Thyroid gland (tissue), 4 donors: ENCODE data around the gene LAX1. TPM values are rescaled to one million over a fixed set of nuclear protein-coding genes. Genes with fewer than 3 reads are reported as not detected.

Experiments
- DNase-seq, 2 donors: peaks; one replicate each; pipeline ENCODE4 v3.0.0-alpha.2; 2019
- H3K27ac ChIP-seq, 3 donors: fragments of 200-600 bp; sonication (generic); 1 replicate in 2 of 3; 2 replicates in 1 of 3; pipeline ENCODE4 v1.5.1; 2016 to 2019; ENCODE audit warnings: mild to moderate bottlenecking in 1 of 3, moderate library complexity in 1 of 3
- H3K27me3 ChIP-seq: fragments of 200-600 bp; sonication (generic); one replicate; pipeline ENCODE4 v1.5.1; 2019
- H3K36me3 ChIP-seq, 2 donors: fragments of 200-600 bp; sonication (generic); one replicate each; pipeline ENCODE4 v1.5.1; 2016 to 2019
- H3K4me1 ChIP-seq, 2 donors: fragments of 200-600 bp; sonication (generic); one replicate each; pipeline ENCODE4 v1.5.1; 2017 to 2019
- H3K4me3 ChIP-seq, 3 donors: fragments of 200-600 bp; sonication (generic); replicated peaks in 1 of 3; 1 replicate in 2 of 3; 2 replicates in 1 of 3; pipeline ENCODE4 v1.5.1; 2016; ENCODE audit warnings: mild to moderate bottlenecking in 1 of 3
- H3K9me3 ChIP-seq: fragments of 200-600 bp; sonication (generic); one replicate; pipeline ENCODE4 v1.5.1; 2017
- CTCF ChIP-seq, 6 experiments: fragments of 200-600 bp in 3 of 6; fragments of 450-650 bp in 3 of 6; sonication (generic) in 3 of 6; IDR thresholded peaks; one replicate each; pipeline ENCODE4 v1.5.1; 2016 to 2019; ENCODE audit warnings: antibody characterized with exemption in 6 of 6, mild to moderate bottlenecking in 2 of 6, inconsistent platforms in 1 of 6, moderate library complexity in 1 of 6
- POLR2A ChIP-seq, 2 donors: fragments of 450-650 bp; IDR thresholded peaks; one replicate each; pipeline ENCODE4 v1.6.1; 2017; ENCODE audit warnings: antibody characterized with exemption in 2 of 2, mild to moderate bottlenecking in 2 of 2, moderate library complexity in 1 of 2
- WGBS, 2 donors: methylation state at CpG; one replicate each; pipeline ENCODE4 v1.1.5; 2017; 5-methylcytosine and 5-hydroxymethylcytosine counted together
- intact Hi-C: fragments of 100-400 bp; cut with DNase I; formaldehyde crosslinking; loops from one replicate; pipeline ENCODE4 v1.15.1; 2023
- total RNA-seq, 4 donors: library from RNA; depleted of rRNA; stranded (reverse); fragments of >200 nt; gene quantifications; one replicate each; pipeline ENCODE4 v1.2.3, GENCODE V29; 2016

The LAX1 gene
- under 1 TPM in 3 of 4 donors, not detected in 1; 0.22 to 0.67 (median 0.40) TPM for total RNA-seq

GRCh38 chr1:203765029-203765837, at the start of gene LAX1:
Gene LAX1 (plus strand): TSS chr1:203765183. CDS start chr1:203765566, 383 bp downstream.
- Histone ChIP-seq H3K4me1 (peaks cover 2 to 9% of the 10 kb centered on the region in 2 donors), H3K36me3 (no peaks in the 10 kb centered on the region), H3K9me3 (no peaks in the 10 kb centered on the region), H3K27ac (no peak within 1 kb of the TSS), H3K27me3 (no peaks in the 10 kb centered on the region), H3K4me3 (no peak within 1 kb of the TSS)
- intact Hi-C loops, result no loop called here
- 62 to 73% methylated on average over 16 of the region's 16 CpGs for WGBS, 2 donors
- no peak for DNase-seq
- no peak for TF ChIP-seq POLR2A (IDR thresholded peaks at IDR 0.05)

GRCh38 chr1:203717120-203717519, 47.9 kb upstream of the LAX1 start:
- no peaks in the 10 kb centered on the region for H3K27me3 ChIP-seq
- H3K4me1 ChIP-seq, result no peaks in the 10 kb centered on the region
- peaks cover 26 to 37% of the 10 kb centered on the region in 2 donors for H3K36me3 ChIP-seq
- no peak overlapping the region for H3K4me3 ChIP-seq
- H3K9me3 ChIP-seq, result no peaks in the 10 kb centered on the region
- intact Hi-C loops, result no loop called here
- DNase-seq, result no peak
- TF ChIP-seq CTCF (IDR thresholded peaks at IDR 0.05) (no peak), POLR2A (IDR thresholded peaks at IDR 0.05) (no peak)
- WGBS, 2 donors, result 78 to 84% methylated on average over 3 of the region's 3 CpGs
- no peak overlapping the region for H3K27ac ChIP-seq

- TF ChIP-seq POLR2A (IDR thresholded peaks at IDR 0.05) (no peak), CTCF (IDR thresholded peaks at IDR 0.05) (no peak)
- intact Hi-C loops, result no loop called here
- H3K27me3 ChIP-seq, result no peaks in the 10 kb centered on the region
- no peak for DNase-seq
- 66 to 84% methylated on average over 3 of the region's 3 CpGs for WGBS, 2 donors
- H3K4me3 ChIP-seq, result no peak overlapping the region
- H3K36me3 ChIP-seq, result peaks cover 21 to 31% of the 10 kb centered on the region in 2 donors
- H3K4me1 ChIP-seq, result no peaks in the 10 kb centered on the region
- no peaks in the 10 kb centered on the region for H3K9me3 ChIP-seq
- no peak overlapping the region for H3K27ac ChIP-seq
Measured at GRCh38 chr1:203720242-203720641, 44.7 kb upstream of the LAX1 start.

- H3K9me3 ChIP-seq, result no peaks in the 10 kb centered on the region
- H3K27ac ChIP-seq, result no peak overlapping the region
- no peak for DNase-seq
- no peaks in the 10 kb centered on the region for H3K27me3 ChIP-seq
- no peaks in the 10 kb centered on the region for H3K4me1 ChIP-seq
- peaks cover 40 to 47% of the 10 kb centered on the region in 2 donors for H3K36me3 ChIP-seq
- TF ChIP-seq POLR2A (IDR thresholded peaks at IDR 0.05) (no peak), CTCF (IDR thresholded peaks at IDR 0.05) (no peak)
- intact Hi-C loops, result no loop called here
- no peak overlapping the region for H3K4me3 ChIP-seq
Measured at GRCh38 chr1:203722909-203723308, 42.1 kb upstream of the LAX1 start.

- 68 to 70% methylated on average over 2 of the region's 2 CpGs for WGBS, 2 donors
- no peak for TF ChIP-seq CTCF (IDR thresholded peaks at IDR 0.05)
- TF ChIP-seq POLR2A (IDR thresholded peaks at IDR 0.05), result no peak
- Histone ChIP-seq H3K27me3 (no peaks in the 10 kb centered on the region), H3K4me3 (no peak overlapping the region), H3K36me3 (peaks cover 35 to 36% of the 10 kb centered on the region in 2 donors), H3K4me1 (no peaks in the 10 kb centered on the region), H3K9me3 (no peaks in the 10 kb centered on the region), H3K27ac (no peak overlapping the region)
- intact Hi-C loops, result no loop called here
- no peak for DNase-seq
Measured at GRCh38 chr1:203726417-203726867, 38.5 kb upstream of the LAX1 start.
